ENCODE measurements around the gene MAP3K5.

The MAP3K5 gene

DNA sequence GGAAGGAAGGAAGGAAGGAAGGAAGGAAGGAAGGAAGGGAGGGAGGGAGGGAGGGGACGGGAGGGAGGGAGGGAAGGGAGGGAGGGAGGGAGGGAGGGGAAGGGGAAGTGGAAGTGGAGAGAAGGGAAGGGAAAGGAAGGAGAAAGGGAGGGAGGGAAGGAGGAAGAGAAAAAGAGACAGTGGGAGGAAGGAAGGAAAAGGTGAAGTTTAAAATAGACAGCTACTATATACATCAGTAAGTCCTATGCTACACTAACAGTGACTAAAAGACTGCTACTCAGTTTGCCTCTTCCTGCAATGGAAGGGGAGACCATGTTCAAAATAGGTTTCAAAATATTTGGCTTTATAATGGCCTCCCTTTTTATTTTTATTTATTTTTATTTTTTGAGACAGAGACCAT is 22.5 kb downstream of the MAP3K5 start:
- no peak overlapping the region for H3K4me3 ChIP-seq (ENCODE audit: low read depth in 1 of 2, low read length in 1 of 2)
- peak overlapping the region; percentile 27 for H3K27ac ChIP-seq
- H3K36me3 ChIP-seq: no peaks in the 10 kb centered on the region
- no peaks in the 10 kb centered on the region for H3K9me3 ChIP-seq
- TF ChIP-seq, protein P1, sequence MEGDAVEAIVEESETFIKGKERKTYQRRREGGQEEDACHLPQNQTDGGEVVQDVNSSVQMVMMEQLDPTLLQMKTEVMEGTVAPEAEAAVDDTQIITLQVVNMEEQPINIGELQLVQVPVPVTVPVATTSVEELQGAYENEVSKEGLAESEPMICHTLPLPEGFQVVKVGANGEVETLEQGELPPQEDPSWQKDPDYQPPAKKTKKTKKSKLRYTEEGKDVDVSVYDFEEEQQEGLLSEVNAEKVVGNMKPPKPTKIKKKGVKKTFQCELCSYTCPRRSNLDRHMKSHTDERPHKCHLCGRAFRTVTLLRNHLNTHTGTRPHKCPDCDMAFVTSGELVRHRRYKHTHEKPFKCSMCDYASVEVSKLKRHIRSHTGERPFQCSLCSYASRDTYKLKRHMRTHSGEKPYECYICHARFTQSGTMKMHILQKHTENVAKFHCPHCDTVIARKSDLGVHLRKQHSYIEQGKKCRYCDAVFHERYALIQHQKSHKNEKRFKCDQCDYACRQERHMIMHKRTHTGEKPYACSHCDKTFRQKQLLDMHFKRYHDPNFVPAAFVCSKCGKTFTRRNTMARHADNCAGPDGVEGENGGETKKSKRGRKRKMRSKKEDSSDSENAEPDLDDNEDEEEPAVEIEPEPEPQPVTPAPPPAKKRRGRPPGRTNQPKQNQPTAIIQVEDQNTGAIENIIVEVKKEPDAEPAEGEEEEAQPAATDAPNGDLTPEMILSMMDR (IDR thresholded peaks at IDR 0.05): no peak
- H3K4me1 ChIP-seq (ENCODE audit: control insufficient read depth in 1 of 2, insufficient read depth in 1 of 2, low read depth in 1 of 2, low read length in 1 of 2): peaks cover 73 to 90% of the 10 kb centered on the region in 2 experiments
- no peaks in the 10 kb centered on the region for H3K27me3 ChIP-seq

DNA sequence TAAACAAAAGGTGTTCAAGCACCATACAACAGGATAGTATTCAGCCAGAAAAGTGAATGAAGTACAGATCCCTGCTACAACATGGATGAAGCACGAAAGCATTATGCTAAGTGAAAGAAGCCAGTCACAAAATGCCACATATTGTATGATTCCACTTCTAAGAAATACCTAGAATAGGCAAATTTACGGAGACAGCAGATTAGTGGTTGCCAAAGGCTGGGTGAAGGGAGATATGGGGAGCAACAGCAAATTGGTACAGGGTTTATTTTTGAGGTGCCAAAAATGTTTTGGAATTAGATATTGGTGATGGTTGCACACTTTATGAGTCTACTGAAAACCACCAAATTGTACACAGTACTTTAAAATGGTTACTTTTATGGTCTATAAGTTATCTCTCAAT is 23.2 kb downstream of the MAP3K5 start:
- H3K27ac ChIP-seq: peak overlapping the region; percentile 78
- H3K4me1 ChIP-seq (ENCODE audit: control insufficient read depth in 1 of 2, insufficient read depth in 1 of 2, low read depth in 1 of 2, low read length in 1 of 2): peaks cover 73 to 90% of the 10 kb centered on the region in 2 experiments
- H3K9me3 ChIP-seq: no peaks in the 10 kb centered on the region
- H3K36me3 ChIP-seq: no peaks in the 10 kb centered on the region
- TF ChIP-seq, protein P1 (IDR thresholded peaks at IDR 0.05): no peak
- H3K27me3 ChIP-seq: no peaks in the 10 kb centered on the region
- H3K4me3 ChIP-seq (ENCODE audit: low read depth in 1 of 2, low read length in 1 of 2): no peak overlapping the region

DNA sequence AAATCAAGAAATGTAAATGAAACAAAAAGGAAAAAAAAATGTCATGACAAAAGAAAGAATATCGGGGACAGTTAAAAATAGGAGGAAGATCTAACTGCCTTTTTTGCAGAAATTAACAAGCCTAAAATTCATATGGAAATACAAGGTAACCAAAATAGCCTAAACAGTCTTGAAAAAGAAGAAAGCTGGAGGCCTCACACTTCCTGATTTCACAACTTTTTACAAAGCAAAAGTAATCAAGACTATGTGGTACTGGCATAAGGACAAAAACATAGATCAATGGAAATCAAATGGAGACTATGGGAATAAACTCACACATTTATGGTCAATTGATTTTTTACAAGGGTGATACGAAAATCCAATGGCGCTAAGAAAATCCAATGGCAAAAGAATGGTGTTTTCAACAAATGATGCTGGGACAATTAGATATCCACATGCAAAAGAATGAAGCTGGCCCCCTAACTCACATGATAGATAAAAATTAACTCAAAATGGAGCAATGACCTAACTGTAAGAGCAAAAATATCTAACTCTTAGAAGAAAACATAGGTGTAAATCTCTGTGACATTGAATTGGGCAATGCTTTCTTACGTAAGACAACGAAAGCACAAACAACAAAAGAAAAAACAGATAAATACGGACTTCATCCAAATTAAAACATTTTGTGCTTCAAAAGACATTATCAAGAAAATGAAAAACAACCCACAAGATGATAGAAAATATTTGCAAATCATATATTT is 24.5 kb downstream of the MAP3K5 start:
- Histone ChIP-seq H3K4me1 (ENCODE audit: control insufficient read depth in 1 of 2, insufficient read depth in 1 of 2, low read depth in 1 of 2, low read length in 1 of 2) (peaks cover 66 to 90% of the 10 kb centered on the region in 2 experiments), H3K27me3 (no peaks in the 10 kb centered on the region), H3K27ac (peak overlapping the region; percentile 78), H3K36me3 (no peaks in the 10 kb centered on the region), H3K9me3 (no peaks in the 10 kb centered on the region), H3K4me3 (ENCODE audit: low read depth in 1 of 2, low read length in 1 of 2) (peak overlapping the region; percentile 37 to 40)
- TF ChIP-seq, protein P1 (IDR thresholded peaks at IDR 0.05): no peak

DNA sequence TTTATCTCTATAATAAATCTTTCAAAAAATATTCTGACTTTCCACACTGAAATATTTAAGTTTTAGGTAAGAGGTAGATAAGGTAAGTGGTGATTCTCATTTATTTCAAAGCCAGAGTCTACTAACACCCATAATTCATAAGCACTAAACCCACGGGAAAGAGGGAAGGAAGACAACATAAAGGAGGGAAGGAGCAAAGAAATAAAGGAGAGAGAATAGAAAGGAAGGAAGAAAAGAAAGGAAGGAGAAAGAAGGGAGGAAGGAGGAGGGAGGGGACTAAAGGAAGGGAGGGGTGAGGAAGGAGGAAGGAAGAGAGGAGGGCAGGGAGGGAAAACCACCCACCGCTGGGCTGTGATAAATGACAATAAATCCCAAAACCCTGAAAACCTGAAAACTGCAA is 25.2 kb downstream of the MAP3K5 start:
- peak overlapping the region; percentile 78 for H3K27ac ChIP-seq
- peaks cover 66 to 90% of the 10 kb centered on the region in 2 experiments for H3K4me1 ChIP-seq (ENCODE audit: control insufficient read depth in 1 of 2, insufficient read depth in 1 of 2, low read depth in 1 of 2, low read length in 1 of 2)
- TF ChIP-seq, protein P1 (IDR thresholded peaks at IDR 0.05): no peak
- H3K36me3 ChIP-seq: no peaks in the 10 kb centered on the region
- H3K9me3 ChIP-seq: no peaks in the 10 kb centered on the region
- no peaks in the 10 kb centered on the region for H3K27me3 ChIP-seq
- H3K4me3 ChIP-seq (ENCODE audit: low read depth in 1 of 2, low read length in 1 of 2): peak overlapping the region; percentile 37 to 40

DNA sequence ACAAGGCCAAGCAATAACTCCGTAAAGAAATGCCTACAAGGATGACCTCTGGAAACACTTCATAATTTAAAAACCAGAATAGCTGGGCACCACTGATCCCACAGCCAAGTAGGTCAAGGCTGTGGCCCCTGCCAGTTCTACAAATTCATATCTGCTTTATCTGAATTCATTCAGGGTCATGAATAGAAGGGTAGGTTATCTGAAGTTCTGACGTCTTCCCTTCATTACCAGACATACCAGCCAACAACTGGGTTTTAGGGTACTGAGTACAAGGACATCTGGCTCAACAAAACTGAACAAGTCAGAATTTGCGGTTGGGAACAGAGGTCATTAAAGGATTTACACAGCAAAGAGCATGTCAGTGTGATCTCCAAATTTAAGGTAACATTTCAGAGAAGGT is 26.0 kb downstream of the MAP3K5 start:
- peak overlapping the region; percentile 78 for H3K27ac ChIP-seq

More for the DNA sequence above, 26.0 kb downstream of the MAP3K5 start:
- Histone ChIP-seq H3K27me3 (no peaks in the 10 kb centered on the region), H3K4me1 (ENCODE audit: control insufficient read depth in 1 of 2, insufficient read depth in 1 of 2, low read depth in 1 of 2, low read length in 1 of 2) (peaks cover 68 to 90% of the 10 kb centered on the region in 2 experiments), H3K36me3 (no peaks in the 10 kb centered on the region), H3K9me3 (no peaks in the 10 kb centered on the region), H3K4me3 (ENCODE audit: low read depth in 1 of 2, low read length in 1 of 2) (no peak overlapping the region)
- TF ChIP-seq, protein P1 (IDR thresholded peaks at IDR 0.05): no peak

Data from neutrophil (primary cell).